ENCODE measurements around the gene CBX2.
A peak's percentile ranks its signal among the peaks of the same experiment; 100 is the strongest.

DNA sequence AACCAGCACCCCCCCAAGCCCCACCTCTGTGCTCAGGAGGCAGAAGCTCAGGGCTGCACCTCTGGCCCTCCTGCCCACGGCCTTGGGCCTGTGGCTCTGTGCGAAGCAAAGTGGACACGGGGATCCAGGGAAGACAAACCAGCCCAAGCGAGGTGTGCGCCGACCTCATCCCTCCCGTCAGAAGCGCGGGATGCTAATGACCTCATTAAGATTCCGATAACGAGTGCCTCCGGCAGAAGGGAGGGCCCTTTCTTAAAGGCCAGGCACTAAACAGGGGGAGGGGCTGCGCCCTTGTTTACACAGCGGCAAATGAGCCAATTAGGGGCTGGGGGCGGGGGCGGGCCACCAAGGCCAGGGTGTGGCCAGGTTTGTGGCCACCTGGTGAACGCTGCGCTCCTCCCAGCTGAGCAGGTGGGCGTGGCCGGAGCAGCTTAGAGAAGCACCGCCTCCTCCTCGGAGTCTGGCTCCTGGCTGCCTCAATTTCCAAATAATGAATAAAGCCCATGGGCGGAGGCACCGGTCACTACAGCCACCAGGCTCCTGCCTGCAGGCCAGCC, 58.1 kb downstream of the CBX2 start:
- TF ChIP-seq, protein P1, sequence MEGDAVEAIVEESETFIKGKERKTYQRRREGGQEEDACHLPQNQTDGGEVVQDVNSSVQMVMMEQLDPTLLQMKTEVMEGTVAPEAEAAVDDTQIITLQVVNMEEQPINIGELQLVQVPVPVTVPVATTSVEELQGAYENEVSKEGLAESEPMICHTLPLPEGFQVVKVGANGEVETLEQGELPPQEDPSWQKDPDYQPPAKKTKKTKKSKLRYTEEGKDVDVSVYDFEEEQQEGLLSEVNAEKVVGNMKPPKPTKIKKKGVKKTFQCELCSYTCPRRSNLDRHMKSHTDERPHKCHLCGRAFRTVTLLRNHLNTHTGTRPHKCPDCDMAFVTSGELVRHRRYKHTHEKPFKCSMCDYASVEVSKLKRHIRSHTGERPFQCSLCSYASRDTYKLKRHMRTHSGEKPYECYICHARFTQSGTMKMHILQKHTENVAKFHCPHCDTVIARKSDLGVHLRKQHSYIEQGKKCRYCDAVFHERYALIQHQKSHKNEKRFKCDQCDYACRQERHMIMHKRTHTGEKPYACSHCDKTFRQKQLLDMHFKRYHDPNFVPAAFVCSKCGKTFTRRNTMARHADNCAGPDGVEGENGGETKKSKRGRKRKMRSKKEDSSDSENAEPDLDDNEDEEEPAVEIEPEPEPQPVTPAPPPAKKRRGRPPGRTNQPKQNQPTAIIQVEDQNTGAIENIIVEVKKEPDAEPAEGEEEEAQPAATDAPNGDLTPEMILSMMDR (IDR thresholded peaks at IDR 0.05): peak; percentile 3
- TF ChIP-seq EZH2phosphoT487 (IDR thresholded peaks at IDR 0.05): no peak
